ENCODE results near the gene HAPSTR1.

Gene HAPSTR1

DNA sequence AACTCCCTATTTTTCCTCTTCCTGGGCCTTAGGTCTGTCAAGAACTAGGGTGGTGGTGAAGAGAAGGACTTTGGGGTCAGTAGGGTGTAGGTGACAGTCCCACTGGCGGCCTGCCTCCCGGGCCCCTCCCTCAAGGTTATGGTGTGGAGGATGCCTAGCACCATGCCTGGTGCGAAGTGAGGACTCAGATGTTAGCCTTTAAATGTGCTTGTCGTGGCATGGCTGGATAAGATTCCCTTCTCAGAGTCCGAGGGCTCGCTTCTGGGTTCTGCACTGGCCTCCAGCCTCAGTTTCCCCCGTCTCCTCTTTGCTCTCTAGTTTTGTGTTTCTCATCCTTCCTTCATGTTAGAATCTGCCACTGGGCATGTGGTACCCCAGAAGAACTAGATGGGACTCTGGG lies 32.0 kb downstream of the HAPSTR1 start:
- DNase-seq (ENCODE audit: low read depth): no peak

DNA sequence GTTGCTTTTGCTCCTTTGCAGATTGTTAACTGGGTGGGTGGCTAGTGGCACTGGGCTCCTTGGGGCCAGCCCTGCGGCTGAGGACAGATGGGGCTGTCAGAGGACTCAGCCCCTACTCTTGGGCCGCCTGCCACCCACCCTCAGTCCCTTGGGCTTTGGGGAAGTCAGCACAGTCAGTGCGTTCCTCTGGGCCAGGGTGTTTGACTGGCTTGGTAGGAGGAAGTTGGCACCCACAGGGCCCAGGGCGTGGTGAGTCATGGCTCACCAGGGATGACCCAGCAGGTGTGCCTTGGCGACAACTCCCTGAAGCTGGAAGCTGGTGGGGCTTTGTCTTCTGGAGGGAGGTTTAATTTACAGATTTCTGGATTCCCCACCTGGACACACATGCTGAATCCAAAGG lies 32.4 kb downstream of the HAPSTR1 start:
- DNase-seq (ENCODE audit: low read depth): no peak

DNA sequence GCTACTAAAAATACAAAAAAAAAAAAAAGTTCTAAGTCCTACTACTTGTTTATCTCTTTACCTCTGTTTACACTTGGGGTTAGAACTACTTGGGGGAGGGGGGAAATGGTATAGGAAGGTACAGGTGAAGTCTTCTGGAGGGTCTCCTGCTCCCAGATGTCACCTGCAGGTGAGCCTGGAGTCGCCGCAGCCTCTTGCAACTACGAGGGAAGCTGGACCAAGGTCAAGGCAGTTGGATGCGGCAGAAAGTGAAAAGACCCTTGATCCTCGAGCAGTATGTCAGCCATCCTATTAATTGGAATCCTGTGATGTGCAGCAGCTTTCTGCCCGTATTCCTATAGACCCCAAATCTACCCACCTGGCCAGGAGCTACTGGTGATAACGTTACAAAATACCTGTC lies 33.0 kb downstream of the HAPSTR1 start:
- DNase-seq (ENCODE audit: low read depth): no peak

DNA sequence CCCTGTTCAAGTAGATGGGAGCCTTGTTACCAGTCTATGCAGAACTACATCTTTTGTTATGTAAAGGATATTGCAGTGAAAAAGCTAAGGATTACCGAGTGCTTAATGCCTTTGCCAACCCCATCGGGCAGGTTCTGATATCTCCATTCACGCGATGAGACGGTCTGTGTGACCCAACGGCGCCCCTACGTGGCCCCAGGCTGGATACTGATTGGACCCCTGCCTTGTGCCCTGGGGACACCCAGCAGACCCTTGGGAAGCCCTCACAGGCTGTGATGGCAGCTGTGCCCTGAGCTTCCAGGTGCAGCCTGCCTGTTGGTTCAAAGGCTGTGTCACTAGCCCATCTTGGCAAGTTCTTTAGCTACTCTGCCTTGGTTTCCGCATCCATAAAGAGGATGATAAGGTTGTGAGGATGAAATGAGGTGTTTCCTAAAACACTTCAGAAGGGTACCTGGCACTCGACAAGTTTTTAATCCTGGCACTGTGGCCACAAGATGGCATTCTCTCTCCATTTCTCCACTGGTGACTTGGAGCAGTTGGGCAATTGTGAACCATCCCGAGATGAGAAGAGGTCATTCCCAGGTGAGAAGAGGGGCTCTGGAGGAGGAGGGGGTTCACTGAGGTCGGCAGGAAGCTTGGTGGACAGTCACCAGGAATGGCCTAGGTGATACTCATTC lies 33.6 kb downstream of the HAPSTR1 start:
- no peak for DNase-seq (ENCODE audit: low read depth)

DNA sequence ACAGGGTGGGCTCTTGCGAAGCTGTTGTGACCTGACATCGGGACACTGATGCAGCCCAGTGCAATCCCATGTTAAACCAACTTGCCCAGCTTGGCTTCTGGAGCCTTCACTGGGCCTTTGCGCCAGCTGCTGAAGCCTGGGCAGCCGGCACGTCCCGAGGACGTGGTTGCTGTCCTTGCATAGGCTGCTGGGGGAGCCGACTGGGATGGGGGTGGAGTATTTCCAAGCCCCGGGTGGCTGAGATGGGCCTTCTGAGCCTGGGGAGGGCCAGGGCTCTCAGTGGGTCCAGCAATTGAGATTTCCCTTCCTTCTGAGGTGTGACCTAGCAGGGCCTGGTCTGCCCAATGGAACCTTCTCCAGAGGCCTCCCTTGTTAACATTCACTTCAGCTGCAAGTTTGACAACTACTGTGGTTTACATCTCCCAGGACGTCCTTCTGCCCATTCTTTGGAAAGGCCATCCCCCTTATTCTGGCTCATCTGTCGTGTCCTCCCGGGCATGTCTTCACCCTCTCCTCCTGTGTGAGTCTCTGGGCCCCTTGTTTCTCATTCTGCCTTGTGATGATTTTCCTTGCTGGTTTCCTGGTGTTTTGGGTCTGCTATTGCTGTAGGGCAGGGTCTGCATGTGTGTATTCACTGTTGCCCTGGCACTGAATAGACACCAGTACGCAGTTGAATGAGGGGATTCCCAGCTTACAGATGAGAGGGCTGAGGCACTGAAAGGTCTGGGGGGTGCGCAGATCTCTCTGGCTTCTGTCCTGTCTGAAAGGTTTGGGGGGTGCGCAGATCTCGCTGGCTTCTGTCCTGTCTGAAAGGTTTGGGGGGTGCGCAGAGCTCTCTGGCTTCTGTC lies 34.4 kb downstream of the HAPSTR1 start:
- no peak for DNase-seq (ENCODE audit: low read depth)

DNA sequence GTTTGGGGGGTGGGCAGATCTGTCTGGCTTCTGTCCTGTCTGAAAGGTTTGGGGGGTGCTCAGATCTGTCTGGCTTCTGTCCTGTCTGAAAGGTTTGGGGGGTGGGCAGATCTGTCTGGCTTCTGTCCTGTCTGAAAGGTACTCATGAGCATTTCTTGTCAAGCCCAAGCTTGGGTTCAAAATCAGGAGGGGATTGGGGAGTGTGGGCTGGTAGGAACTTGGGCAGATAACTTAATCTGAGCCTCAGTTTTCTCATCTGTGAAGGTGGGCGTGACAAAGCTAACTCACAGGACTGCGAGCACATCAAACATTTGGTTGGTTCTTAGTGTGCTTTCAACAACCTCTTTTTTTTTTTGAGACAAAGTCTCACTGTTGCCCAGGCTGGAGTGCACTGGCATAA lies 35.2 kb downstream of the HAPSTR1 start:
- DNase-seq (ENCODE audit: low read depth): no peak

DNA sequence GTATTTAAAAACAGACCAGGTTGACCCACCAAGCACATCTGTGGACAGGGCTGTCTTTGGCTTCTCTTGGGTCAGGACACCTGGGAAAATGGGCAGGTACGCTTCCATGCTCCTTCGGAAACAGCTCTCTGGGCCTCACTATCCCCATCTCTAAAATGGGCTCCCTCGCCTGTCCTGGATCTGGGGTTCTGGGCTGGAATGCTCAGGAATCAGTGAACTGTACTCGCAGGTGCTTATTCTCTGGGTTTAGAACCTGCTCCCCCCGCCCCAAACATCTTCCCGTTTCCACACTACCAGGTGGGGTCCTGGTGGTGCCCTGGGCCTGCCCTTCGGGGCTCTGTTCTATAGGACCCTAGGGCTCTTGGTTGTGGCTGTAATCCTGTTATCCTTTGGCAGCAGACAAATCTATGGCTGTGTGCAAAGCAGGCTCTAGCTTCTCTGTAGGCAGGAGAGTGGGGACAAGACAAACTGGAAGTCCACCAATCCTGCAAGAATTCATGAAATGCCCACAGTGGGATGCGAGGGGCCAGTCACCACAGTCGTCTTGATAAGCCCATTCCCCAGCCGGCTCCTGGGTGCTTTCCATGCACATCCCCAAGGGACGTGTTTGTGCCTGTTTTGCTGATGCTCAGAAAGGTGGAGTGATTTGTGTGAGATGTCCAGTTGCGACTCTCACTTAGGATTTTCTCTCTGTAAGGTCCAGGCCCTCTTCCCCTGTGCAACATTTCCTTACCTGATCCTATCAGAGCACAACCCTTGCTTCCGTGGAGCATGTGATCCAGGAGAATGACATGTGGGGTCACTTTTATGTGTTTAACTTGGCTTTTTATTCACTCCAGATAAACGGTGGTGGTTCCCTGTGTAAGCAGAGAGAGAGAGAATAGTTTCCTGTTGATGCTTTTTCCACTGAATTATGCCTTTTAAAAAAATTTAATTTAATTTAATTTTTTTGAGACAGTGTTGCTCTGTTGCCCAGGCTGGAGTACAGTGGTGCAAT lies 37.2 kb downstream of the HAPSTR1 start:
- no peak for DNase-seq (ENCODE audit: low read depth)

DNA sequence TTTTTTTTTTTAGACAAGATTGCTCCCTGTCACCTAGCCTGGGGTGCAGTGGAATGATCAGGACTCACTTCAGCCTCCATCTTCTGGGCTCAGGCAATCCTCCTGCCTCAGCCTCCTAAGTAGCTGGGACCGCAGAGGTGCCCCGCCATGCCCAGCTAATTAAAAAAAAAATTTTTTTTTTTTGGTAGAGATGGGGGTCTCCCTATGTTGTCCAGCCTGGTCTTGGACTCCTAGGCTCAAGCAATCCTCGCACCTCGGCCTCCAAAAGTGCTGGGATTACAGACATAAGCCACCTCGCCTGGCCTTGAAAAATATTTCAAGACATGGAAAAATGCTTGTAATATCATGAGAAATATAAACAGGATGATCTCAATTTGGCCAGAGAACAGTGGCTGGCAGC lies 42.9 kb downstream of the HAPSTR1 start:
- DNase-seq (ENCODE audit: low read depth): no peak

DNA sequence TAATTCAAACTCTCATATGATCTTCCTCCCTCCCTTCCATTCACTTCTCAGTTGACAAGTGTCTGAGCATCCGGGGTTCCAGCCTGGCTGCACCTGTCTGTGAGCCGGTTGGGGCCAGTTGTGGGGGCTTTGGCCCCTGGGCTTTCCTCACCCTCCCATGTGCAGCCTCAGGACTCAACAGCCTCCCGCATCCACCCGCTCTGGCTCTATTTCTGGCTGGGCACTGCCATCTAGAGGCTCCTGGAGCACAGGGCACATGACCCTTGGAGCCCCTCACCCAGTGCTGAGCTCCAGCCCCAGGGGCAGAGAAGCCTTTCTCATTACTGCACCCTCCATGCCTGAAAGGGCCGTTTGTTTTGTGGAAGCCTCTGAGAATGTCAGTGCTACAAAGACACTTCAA lies 43.3 kb downstream of the HAPSTR1 start:
- peak; percentile 49 for DNase-seq (ENCODE audit: low read depth)

DNA sequence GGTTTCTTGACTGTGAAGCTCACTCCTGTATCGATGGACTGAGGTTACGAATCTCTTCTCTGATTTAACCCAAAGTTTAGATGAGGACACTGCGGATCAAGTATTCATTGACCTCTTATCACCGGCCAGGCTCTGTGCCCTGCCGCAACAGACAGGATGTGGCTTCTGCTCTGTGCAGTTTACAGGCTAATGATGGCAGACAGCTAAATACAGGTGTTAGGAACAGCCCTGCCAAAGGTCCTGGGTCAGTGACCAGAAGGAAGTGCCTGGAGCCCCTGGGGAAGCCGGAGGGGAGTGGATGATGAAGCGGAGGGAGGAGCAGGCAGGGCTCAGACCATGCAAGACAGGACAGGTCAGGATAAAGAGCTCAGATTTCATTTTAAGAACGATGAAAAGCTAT lies 44.4 kb downstream of the HAPSTR1 start:
- DNase-seq (ENCODE audit: low read depth): no peak

DNA sequence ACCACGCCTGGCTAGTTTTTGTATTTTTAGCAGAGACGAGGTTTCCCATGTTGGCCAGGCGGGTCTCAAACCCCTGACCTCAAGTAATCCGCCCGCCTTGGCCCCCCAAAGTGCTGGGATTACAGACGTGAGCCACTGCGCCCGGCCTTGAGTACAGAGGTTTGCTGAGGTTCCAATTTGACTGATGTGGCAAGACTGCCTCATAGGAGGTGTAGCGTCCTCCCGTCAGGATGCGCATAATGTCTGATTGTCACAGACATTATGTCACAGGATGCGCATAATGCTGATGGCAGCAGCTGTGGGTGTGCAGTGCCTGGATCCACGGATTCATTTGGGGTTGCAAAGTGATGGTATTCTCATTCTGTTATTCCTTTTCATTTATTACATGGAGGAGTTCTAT lies 45.2 kb downstream of the HAPSTR1 start:
- no peak for DNase-seq (ENCODE audit: low read depth)

DNA sequence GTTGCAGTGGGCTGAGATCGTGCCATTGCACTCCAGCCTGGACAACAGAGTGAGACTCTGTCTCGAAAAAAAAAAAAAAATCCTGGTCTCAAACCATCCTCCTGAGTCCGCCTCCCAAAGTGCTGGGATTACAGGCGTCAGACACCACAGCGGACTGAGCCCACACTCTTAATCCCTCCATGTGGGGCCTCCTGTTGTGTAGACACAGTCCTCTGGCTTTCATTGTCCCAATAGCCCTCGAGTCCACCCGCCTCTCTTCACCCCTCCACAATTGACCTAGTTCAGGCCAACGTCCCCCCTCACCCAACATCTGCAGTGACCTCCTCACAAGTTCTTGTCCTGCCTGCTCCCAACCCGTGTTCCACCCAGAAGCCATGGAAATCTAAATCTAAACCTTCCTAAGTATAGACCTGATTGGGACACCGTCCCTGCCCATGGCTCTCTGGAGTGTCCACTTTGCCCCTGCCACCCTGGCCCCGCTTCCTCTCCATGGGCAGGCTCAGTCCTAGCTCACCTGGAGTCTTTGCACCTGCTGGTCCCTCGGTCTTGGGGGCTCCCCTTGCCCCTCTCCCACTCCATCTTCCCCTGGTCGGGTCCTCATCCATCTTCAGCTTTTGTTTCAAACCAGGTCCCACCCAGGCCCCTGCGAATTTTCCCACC lies 46.7 kb downstream of the HAPSTR1 start:
- no peak for DNase-seq (ENCODE audit: low read depth)

DNA sequence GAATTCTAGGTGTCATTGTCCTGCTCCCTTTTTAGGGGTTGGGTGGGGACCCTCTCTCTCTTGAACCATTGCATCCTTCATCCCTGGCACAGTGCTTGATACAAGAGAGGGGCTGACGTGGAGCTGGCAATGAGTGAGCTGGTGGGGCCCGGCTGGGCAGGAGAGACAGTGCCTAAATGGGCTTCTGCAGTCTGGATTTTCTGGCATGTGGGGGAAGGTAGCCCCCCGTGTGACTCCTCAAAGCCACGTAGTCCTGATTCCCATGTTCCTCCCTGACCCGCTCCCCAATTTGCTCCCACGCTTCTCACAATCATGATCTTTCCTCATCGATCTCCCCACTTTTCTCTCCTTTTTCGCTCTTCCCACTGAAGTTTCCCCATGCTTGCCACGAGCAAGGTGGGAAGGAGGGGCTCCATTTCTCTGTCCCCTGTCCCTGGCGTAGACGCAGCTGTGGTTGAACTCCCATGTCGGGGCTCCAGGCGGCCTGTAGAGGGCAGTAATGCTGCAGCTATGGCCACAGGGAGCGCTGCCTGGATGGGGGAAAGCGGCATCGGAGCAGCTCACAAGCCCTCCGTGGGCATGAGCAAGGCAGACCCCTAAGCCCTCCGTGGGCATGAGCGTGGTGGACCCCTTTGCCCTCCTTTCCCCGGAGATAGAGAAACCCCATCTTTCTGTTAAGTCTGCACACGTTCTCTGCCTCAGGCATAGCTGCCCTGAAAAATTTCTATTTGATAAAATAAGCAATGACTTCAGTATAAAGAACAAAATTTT lies 47.5 kb downstream of the HAPSTR1 start:
- DNase-seq (ENCODE audit: low read depth): peak; percentile 42

DNA sequence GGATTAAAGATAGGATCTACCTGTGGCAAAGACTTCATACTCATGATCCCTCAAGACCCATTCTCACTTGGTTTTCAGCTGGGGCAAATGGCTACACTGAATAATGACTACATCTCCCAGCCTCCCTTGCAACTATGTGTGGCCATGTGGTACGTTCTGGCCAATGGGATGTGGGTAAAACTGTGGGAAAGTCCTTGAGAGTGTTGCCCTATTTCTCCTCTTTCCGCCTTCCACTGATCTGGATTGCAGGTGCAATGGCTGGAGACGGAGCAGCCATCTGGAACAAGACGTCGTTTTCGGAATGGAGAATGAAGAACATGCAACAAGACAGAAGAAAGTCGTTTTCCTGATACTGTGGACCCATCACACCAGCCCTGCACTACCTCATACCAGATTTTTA lies 48.5 kb downstream of the HAPSTR1 start:
- peak; percentile 62 for DNase-seq (ENCODE audit: low read depth)

Measured in amniotic epithelial cell (primary cell).